DMS53 (cell line): ENCODE data around the gene USF2.
A peak's percentile ranks its signal among the peaks of the same experiment; 100 is the strongest.
"Not testable (repeated sequence)": the region's sequence is repeated elsewhere in the genome, so short reads cannot be mapped to it uniquely, and the experiment has no call there.

Experiments
- DNase-seq: peaks from one replicate; lab custom pipeline; 2025; lab: John Stamatoyannopoulos, UW

The USF2 gene, protein sequence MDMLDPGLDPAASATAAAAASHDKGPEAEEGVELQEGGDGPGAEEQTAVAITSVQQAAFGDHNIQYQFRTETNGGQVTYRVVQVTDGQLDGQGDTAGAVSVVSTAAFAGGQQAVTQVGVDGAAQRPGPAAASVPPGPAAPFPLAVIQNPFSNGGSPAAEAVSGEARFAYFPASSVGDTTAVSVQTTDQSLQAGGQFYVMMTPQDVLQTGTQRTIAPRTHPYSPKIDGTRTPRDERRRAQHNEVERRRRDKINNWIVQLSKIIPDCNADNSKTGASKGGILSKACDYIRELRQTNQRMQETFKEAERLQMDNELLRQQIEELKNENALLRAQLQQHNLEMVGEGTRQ

DNA sequence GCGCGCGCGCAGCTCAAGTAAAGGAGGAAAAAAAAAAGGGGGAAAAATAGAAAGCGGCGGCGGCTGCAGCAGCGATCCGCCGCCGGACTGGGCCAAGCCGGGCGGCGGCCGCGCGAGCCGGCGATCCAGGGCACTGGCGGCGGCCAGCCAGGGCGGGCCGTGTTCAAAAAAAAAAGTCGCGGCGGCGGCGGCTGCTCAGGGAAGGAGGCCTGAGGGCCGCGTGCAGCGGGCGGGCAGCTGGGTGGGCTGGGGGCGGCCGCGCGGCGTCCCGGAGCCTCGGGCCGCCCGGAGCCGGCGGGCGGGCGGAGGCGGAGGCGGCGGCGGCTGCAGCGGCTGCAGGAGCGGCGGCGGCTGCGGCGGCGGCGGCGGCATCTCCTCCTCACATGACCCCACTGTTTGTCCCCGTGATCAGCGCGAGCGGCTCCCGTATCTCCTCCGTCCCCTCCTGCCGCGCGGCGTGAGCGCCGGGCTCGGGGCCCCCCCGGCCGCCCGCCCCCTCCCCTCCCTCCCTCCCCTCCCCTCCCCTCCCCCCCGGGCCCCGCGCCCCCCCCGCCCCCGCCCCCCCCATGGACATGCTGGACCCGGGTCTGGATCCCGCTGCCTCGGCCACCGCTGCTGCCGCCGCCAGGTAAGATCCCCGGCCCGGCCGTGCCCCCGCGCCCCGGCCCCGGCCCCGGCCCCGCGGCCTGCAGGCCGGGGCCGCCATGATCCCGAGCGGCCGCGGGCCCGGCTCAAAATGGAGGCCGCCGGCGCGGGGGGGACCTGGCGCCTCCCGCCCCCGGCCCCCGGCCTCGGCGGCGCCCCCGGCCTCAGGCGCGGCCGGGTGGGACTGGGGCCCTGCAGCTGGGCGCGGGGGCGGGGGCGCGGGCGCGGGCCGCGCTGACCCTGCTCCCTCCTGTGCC, at the start of gene USF2:
USF2 (plus strand) TSS at position 427 of the 902 bp plus-strand sequence; CDS start at position 567, 140 bp downstream.
- DNase-seq: peak; percentile 94

GRCh38 chr19:35219008-35219407, 49.8 kb upstream of the USF2 start:
- DNase-seq: no peak

DNA sequence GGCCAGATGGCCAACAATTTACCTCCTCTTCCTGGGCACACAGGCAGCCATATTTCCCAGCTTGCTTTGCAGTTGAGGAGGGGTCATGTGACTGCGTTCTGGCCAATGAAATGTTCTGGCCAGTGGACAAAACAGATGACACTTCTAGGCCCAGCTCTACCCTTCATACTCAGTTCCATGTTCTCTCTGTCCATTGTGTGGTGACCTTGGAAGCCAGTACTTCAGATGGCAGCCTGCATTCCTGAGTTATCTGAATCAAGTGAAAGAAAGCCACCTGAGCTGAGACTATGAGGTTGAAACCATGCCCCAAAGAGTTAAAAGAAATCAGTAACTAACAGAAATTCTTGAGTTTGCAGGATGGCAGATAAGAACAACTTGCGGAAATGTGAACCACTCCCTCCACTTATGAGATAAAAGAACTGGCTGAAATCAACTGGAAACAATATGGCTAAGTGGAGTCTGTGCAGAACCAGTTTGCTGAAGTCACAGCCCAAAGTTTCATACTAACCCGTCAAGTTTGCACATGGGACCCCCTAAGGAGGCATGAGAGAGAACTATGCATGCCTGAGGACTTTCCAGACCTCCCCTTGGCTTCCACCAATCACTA, 48.3 kb upstream of the USF2 start:
- no peak for DNase-seq

GRCh38 chr19:35220973-35221590, 47.7 kb upstream of the USF2 start:
- not testable (repeated sequence) for DNase-seq

DNA sequence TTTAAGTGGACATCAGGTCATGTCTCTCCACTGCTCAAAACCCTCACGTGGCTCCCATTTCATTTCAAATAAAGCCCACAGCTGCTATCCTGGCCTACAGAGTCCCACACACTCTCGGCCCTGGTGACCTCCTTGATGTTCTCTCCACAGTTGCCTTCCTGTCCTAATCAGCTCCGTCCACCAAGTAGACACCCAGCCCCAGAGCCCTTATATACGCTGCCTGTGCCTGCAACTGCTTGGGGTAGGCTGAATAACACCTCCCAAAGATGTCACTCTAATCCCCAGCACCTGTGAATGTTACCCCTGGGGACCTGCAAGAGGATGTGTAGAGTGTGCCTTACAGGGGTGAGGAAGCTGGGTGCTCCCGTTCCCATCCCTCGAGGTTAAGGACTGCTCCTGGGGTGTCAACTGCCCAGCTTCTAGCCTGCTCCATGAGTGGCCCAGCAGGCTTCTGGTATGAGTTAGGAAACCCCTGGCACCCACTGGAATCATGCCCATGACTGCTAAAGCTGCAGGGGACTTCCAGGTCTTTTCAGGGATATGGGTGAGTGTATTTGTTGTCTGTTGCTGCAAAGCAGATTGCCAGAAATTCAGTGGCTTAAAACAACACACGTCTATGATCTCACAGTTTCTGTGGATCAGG, 46.3 kb upstream of the USF2 start:
- DNase-seq: no peak

DNA sequence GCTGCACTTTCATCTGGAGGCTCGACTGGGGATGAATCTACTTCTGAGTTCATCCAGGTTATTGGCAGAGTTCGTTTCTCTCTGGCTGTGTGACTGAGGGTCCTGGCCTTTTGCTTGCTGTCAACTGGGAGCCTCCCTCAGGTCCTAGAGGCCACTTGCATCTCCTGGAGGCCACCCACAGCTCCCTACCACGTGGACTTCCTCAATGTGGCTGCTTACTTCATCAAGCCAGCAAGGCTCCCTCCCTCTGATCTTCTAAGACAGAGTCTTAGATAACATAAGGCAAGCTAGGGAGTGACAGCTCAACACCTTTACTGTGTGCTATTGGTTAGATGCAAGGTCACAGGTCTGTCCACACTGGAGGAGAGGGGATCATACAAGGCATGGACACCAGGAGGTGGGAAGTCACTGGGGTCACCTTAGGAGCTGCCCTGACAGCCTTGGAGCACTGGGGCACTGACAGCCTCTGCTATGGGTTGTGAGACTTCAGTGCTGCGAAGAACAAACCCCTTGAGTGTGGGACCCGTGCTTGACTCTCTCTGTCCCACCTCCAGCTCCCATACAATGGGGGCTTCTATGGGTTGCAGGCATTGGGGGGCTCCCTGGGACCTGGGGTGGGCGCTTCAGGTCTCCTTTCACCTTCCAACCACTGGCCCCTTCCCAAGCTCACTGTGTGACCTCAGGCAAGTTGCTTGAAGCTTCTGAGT, 45.5 kb upstream of the USF2 start:
- DNase-seq: no peak

DNA sequence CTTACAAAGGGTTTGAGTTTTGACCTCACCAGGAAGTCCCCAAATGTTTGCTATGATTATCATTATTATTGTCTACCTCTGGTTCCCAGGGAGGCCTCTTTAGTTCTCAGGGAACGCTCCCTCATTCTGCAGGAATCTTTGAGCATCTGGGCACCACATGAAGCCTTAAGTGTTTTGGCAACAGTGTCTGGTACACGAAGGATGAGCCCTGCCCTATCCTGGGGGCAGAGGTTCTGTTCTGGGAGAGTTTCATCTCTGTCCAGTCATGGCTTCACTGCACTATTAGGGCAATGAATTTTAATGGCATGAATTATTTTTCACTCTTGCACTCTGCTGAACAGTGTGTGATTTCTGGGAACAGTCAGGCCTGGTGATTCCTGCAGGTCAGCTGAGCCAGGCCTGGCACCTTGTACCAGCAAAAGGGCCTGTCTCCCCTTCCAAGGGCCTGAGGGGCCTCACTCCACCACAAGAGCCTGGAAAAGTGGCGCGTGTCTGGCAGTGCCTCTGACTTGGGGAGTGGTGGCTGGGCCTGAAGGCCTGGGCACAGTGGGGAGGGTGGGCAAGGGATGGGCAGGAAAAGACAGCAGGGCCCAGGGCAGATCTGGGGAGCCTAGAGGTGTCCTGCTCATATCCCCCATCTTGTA, 44.8 kb upstream of the USF2 start:
- no peak for DNase-seq

- DNase-seq: peak; percentile 44
These were observed 43.8 kb upstream of the USF2 start for GRCh38 chr19:35224681-35225571.

DNA sequence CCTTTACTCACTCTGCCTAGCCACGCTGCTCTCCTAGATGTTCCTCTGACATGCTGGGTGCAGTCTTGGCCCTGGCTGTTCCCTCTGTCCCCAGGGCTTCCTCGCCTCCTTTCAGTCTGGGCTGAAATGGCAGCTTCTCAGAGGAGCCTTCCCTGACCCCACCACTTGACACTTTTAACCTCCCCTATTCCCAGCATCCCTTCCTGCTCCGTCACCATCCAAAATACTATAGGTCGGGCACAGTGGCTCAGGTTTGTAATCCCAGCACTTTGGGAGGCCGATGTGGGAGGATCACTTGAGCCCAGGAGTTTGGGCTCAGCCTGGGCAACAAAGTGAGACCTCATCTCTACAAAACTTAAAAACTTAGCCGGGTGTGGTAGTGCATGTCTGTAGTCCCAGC, 42.8 kb upstream of the USF2 start:
- DNase-seq: no peak

- no peak for DNase-seq
These were observed 42.0 kb upstream of the USF2 start for GRCh38 chr19:35226748-35227147.

DNA sequence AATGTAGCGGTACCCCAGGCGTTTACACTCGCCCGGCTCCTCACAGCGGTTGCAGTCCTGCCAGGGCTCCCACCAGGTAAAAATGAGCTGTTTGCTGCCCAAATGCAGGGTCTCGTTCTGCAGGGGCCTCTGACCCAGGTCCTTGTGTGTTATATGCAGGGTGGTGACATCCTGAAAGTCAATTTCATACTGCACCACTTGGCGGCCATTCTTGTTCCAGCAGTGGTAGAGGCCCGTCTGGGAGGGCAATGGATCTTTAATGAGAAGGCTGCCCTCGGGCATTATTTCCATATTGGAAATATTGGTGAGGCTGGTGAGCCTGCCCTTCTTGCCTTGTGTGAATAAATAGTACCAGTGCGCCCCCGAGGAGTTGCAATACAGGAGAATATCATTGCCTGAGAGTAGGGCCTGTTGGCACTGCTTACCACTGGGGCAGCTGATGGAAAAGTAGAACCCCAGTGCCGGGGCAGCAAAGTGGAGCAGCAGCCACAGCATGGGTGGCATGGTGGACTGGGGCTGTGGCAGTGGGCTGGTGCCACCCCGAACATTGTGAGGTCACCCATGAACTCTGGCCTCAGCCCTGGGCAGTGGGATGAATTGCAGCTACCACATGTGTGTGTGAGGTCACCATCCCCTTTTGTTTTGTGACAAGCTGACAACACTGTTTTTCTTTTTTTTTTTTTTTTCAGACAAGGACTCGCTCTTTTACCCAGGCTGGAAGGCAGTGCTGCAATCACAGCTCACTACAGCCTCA, 40.4 kb upstream of the USF2 start, which contains the start of gene FAM187B:
FAM187B (minus strand) TSS at position 563 of the 754 bp plus-strand sequence; CDS start at position 504, 59 bp downstream.
- no peak for DNase-seq

DNA sequence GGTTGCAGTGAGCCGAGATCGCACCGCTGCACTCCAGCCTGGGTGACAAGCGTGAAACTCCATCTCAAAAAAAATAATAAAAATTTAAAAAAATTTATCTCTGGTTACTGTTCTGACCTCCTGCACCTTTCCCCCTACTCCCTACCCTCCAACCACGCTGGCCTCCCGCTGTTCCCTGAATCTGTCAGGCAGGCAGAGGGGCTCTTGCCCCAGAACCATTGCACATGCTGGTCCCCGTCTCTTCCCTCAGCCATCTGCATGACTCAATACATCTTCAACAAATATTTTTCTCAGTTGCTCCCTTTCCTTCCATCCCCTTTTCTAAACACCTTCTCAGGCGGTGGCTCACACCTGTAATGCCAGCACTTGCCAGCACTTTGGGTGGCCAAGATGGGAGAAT, 39.2 kb upstream of the USF2 start:
- DNase-seq: no peak

DNA sequence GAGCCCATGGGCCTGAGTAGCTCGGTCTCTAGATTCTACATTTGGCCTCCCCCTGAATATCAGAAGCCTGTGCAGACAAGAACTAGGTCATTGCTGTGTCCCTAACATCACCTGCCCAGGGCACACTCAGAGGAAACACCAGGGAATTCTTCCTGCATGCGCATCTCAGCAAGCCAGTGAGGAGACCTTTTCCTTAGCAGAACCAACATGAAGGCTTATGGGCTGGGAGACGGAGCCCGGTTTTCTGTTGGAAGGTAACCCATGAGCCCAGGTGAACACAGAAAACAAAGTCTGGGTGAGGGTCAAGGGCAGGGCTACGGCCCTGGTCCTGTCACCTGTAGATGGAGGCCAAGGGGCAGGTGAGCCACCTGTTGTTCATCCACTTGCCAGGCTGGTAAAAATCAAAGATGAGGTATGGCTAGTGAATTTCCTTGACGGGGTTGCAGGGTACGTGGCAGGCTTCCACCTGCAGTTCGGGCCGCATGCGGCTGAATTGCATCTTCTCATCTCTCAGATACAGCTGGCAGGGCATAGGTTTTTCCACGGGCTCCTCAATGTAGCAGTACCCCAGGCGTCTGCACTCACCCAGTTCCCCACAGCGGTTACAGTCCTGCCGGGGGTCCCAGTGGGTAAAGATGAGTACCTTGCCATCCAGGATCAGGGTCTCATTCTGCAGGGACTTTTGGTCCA, 36.7 kb upstream of the USF2 start:
- no peak for DNase-seq

DNA sequence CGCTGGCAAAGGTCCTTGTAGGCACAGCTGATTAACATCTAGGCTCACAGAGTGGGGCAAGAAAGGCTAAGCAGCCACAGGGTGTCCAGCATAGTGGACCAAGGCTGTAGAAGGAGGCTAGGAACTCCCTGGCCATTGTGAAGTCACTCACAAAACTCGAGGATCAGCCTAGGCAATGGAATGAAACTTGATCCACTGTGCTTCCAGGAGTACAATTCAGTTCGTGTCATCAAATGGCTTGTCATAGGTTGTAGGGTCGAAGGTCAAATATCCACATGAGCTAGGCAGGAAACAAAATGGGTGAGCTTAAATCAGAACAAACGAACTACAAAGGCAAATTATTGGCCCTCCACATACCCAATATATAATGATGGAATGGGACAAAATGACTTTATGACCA, 35.9 kb upstream of the USF2 start:
- peak; percentile 53 for DNase-seq

GRCh38 chr19:35236638-35237400, 31.9 kb upstream of the USF2 start:
- peak; percentile 36 for DNase-seq

DNA sequence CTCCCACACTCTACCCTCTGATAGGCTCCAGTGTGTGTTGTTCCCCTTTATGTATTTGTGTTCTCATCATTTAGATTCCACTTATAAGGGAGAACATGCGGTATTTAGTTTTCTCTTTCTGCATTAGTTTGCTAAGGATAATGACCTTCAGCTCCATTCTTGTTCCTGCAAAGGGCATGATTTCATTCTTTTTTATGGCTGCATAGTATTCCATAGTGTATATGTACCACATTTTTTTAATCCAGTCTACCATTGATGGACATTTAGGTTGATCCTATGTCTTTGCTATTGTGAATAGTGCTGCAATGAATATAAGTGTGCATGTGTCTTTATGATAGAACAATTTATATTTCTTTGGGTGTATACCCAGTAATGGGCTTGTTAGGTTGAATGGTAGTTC, 29.2 kb upstream of the USF2 start:
- not testable (repeated sequence) for DNase-seq

DNA sequence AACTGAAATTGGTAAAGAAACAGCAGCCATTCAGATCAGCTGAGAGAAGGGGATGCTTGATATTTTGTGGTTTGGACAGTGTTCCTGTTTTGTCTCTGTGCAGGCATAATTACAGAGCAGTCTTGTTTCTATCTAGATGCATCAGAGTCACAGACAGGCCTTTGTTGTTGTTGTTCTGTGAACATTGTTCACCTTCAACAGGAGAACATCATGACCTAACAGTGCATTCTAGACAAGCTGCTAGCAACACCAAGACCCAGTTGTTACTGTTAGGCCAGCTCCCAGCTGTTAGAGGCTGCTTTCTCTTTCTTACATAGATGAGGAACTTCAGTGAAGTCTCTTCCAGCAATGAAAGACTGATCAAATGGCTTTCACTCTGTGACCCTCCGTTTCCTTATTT, 28.4 kb upstream of the USF2 start:
- DNase-seq: no peak
